GM21515 (cell line): ENCODE measurements around the gene PLIN5.
"Not testable (repeated sequence)": the region's sequence is repeated elsewhere in the genome, so short reads cannot be mapped to it uniquely, and the experiment has no call there.

Source experiments
- ATAC-seq: cut with Tn5 transposase; IDR thresholded peaks from one replicate; pipeline ENCODE4 v1.9.1; 2021; ENCODE audit not compliant: unreplicated experiment

The PLIN5 gene

GRCh38 chr19:4543842-4544647 is 9.0 kb upstream of the PLIN5 start:
- ATAC-seq = no peak

- ATAC-seq = no peak
These were observed 8.1 kb upstream of the PLIN5 start for GRCh38 chr19:4542896-4543841.

- not testable (repeated sequence) for ATAC-seq
These were observed 6.8 kb upstream of the PLIN5 start for GRCh38 chr19:4541806-4542145.

GRCh38 chr19:4541114-4541805 is 6.2 kb upstream of the PLIN5 start:
- ATAC-seq = no peak

- no peak for ATAC-seq
These were observed 4.9 kb upstream of the PLIN5 start, which contains the start of gene LRG1 for GRCh38 chr19:4539693-4540581. Gene LRG1 (minus strand): TSS chr19:4540036. CDS start chr19:4540013, 23 bp downstream.

- ATAC-seq = no peak
These were observed 4.2 kb upstream of the PLIN5 start for GRCh38 chr19:4539169-4539692.

GRCh38 chr19:4538601-4538954 is 3.6 kb upstream of the PLIN5 start:
- no peak for ATAC-seq

GRCh38 chr19:4537953-4538600 is 3.1 kb upstream of the PLIN5 start:
- ATAC-seq = no peak

GRCh38 chr19:4536798-4537197 is 1.8 kb upstream of the PLIN5 start:
- no peak for ATAC-seq

- no peak for ATAC-seq
These were observed 1.1 kb downstream of the PLIN5 start for GRCh38 chr19:4533835-4534424.

GRCh38 chr19:4533334-4533733 is 1.7 kb downstream of the PLIN5 start:
- ATAC-seq = no peak

- no peak for ATAC-seq
These were observed 3.4 kb downstream of the PLIN5 start for GRCh38 chr19:4531562-4532165.

- no peak for ATAC-seq
These were observed 5.0 kb downstream of the PLIN5 start for GRCh38 chr19:4529924-4530522.

GRCh38 chr19:4528843-4529242 is 6.2 kb downstream of the PLIN5 start:
- ATAC-seq = no peak

- not testable (repeated sequence) for ATAC-seq
These were observed 7.6 kb downstream of the PLIN5 start for GRCh38 chr19:4527377-4527776.

- ATAC-seq = no peak
These were observed 9.4 kb downstream of the PLIN5 start for GRCh38 chr19:4525563-4526002.

- no peak for ATAC-seq
These were observed 10.0 kb downstream of the PLIN5 start for GRCh38 chr19:4524808-4525562.
